Activated CD8-positive, alpha-beta T cell treated with anti-CD3 and anti-CD28 coated beads for 36 hours (primary cell): ENCODE results near the gene CDK5RAP2. TPM values are rescaled to one million over a fixed set of nuclear protein-coding genes. Genes with fewer than 3 reads are reported as not detected.

Source experiments
- ATAC-seq: fragments of 200-7000 bp; cut with Tn5 transposase; one replicate; pipeline ENCODE4 v1.10.0; 2021; ENCODE audit warnings: mild to moderate bottlenecking, moderate library complexity
- CTCF ChIA-PET: fragments of 350-600 bp; sonication (Branson Sonifier 250); formaldehyde crosslinking; loops from one replicate; lab custom pipeline; 2021; ENCODE audit warnings: antibody characterized with exemption; lab: Charles Lee
- POLR2A ChIA-PET: fragments of 350-600 bp; sonication (Branson Sonifier 250); formaldehyde crosslinking; loops from one replicate; lab custom pipeline; 2021; ENCODE audit warnings: antibody characterized with exemption; lab: Charles Lee
- DNase-seq: peaks from one replicate; pipeline ENCODE4 v3.0.0-alpha.2; 2020
- H3K27ac Mint-ChIP-seq: one replicate; pipeline ENCODE4 v1.8.0; 2021; ENCODE audit warnings: mild to moderate bottlenecking, mixed read lengths
- H3K27me3 Mint-ChIP-seq: one replicate; pipeline ENCODE4 v1.8.0; 2021; ENCODE audit warnings: mixed read lengths
- H3K36me3 Mint-ChIP-seq: one replicate; pipeline ENCODE4 v1.8.0; 2021; ENCODE audit warnings: low read depth, mixed read lengths
- H3K4me1 Mint-ChIP-seq: one replicate; pipeline ENCODE4 v1.8.0; 2021; ENCODE audit warnings: low read depth, mixed read lengths
- H3K4me3 Mint-ChIP-seq: one replicate; pipeline ENCODE4 v1.8.0; 2021; ENCODE audit warnings: mild to moderate bottlenecking, moderate library complexity, mixed read lengths
- H3K9me3 Mint-ChIP-seq: one replicate; pipeline ENCODE4 v1.8.0; 2021; ENCODE audit warnings: mixed read lengths
- intact Hi-C: fragments of 100-400 bp; cut with micrococcal nuclease; formaldehyde crosslinking; loops from one replicate; pipeline ENCODE4 v1.10.0; 2022
- total RNA-seq, 2 experiments: library from RNA; stranded (reverse); gene quantifications; one replicate each; pipeline ENCODE4 v1.2.3, GENCODE V29; 2021
- TF ChIP-seq, protein P1 (sequence below): fragments of 200-600 bp; IDR thresholded peaks from one replicate; pipeline ENCODE4 v1.8.0; 2022; ENCODE audit warnings: antibody characterized with exemption, mild to moderate bottlenecking

Gene CDK5RAP2
- total RNA-seq, 2 experiments from 2014 or later = 61.5 to 67.6 TPM

DNA sequence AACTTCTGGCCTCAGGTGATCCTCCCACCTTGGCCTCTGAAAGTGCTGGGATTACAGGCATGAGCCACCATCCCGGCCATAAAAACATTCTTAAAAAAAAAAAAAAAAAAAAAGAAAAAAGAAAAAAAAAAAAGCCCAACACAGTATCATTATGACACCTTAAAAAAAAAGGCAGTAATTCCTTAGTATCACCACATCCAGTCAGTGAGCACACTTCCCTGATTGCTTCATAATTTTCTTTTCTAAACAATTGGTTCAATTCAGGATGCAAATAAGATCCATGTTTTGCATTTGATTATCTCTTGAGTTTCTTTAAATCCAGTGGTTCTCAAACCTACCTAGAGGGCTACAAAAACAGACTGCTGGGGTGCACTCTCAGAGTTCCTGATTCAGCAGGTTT lies 182.5 kb downstream of the CDK5RAP2 start:
- TF ChIP-seq, protein P1, sequence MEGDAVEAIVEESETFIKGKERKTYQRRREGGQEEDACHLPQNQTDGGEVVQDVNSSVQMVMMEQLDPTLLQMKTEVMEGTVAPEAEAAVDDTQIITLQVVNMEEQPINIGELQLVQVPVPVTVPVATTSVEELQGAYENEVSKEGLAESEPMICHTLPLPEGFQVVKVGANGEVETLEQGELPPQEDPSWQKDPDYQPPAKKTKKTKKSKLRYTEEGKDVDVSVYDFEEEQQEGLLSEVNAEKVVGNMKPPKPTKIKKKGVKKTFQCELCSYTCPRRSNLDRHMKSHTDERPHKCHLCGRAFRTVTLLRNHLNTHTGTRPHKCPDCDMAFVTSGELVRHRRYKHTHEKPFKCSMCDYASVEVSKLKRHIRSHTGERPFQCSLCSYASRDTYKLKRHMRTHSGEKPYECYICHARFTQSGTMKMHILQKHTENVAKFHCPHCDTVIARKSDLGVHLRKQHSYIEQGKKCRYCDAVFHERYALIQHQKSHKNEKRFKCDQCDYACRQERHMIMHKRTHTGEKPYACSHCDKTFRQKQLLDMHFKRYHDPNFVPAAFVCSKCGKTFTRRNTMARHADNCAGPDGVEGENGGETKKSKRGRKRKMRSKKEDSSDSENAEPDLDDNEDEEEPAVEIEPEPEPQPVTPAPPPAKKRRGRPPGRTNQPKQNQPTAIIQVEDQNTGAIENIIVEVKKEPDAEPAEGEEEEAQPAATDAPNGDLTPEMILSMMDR = no peak
- ATAC-seq (no peak), DNase-seq (no peak)
- ChIA-PET CTCF (interaction anchor here (1.1 kb wide), 1 partner anchor 11 kb away, joined by 3 read pairs; no protein-coding TSS in a partner anchor), POLR2A (no interaction called here)
- intact Hi-C loops = no loop called here
- no peaks in the 10 kb centered on the region for H3K27me3 Mint-ChIP-seq
- peaks cover 63% of the 10 kb centered on the region for H3K36me3 Mint-ChIP-seq
- no peaks in the 10 kb centered on the region for H3K9me3 Mint-ChIP-seq
- no peak overlapping the region for H3K4me3 Mint-ChIP-seq
- H3K4me1 Mint-ChIP-seq = peaks cover 37% of the 10 kb centered on the region
- no peak overlapping the region for H3K27ac Mint-ChIP-seq

DNA sequence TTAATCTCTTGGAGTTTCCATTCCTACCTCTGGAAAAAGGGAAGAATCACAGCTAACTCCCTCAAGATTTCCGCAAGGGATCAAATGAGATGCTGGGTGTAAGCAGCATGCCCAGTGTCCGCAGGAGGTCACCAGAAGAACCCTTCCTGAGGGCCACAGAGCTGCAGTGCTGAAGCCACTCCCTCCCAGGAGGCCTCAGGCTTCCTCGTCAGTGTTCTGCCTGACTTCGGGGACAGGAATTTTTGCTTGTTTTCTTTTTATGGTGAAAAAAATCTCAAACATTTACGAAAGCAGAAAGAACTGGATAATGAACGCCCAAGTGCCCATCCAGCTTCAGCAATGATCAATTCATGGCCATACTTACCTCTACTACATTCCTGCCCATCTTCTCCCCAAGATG lies 183.0 kb downstream of the CDK5RAP2 start:
- ATAC-seq (no peak), DNase-seq (no peak)
- peaks cover 60% of the 10 kb centered on the region for H3K36me3 Mint-ChIP-seq
- no peaks in the 10 kb centered on the region for H3K27me3 Mint-ChIP-seq
- H3K4me3 Mint-ChIP-seq = no peak overlapping the region
- ChIA-PET POLR2A (no interaction called here), CTCF (interaction anchor here (1.0 to 1.2 kb wide), 3 partner anchors 10 to 42 kb away, joined by 3 read pairs; no protein-coding TSS in a partner anchor)
- TF ChIP-seq, protein P1 = no peak
- H3K27ac Mint-ChIP-seq = no peak overlapping the region
- no peaks in the 10 kb centered on the region for H3K9me3 Mint-ChIP-seq
- peaks cover 37% of the 10 kb centered on the region for H3K4me1 Mint-ChIP-seq
- intact Hi-C loops = no loop called here

DNA sequence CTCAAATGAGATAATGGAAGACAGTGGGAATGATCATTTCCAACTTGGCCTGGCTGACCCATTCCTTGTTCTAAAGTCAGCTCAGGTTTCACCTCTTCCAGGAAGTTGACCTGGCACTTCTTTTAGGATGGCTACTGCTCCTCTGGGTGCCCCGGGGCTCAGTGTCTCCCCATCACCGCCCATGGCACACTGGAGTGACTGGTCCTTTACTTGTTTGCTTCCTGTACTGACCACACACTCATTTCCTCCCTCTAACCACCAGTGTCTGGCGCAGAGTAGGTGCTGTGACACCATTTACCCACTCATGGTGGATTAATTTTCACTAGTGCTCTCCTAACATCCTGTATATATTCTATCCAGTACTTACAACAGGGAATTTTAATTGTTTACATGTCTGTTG lies 183.5 kb downstream of the CDK5RAP2 start:
- H3K4me1 Mint-ChIP-seq = peaks cover 37% of the 10 kb centered on the region
- no peak overlapping the region for H3K27ac Mint-ChIP-seq
- DNase-seq = no peak
- ChIA-PET CTCF (interaction anchor here (1.0 to 1.2 kb wide), 3 partner anchors 10 to 42 kb away, joined by 3 read pairs; no protein-coding TSS in a partner anchor), POLR2A (no interaction called here)
- H3K27me3 Mint-ChIP-seq = no peaks in the 10 kb centered on the region
- TF ChIP-seq, protein P1 = no peak
- ATAC-seq = no peak
- peaks cover 61% of the 10 kb centered on the region for H3K36me3 Mint-ChIP-seq
- no peak overlapping the region for H3K4me3 Mint-ChIP-seq
- intact Hi-C loops = no loop called here
- no peaks in the 10 kb centered on the region for H3K9me3 Mint-ChIP-seq

DNA sequence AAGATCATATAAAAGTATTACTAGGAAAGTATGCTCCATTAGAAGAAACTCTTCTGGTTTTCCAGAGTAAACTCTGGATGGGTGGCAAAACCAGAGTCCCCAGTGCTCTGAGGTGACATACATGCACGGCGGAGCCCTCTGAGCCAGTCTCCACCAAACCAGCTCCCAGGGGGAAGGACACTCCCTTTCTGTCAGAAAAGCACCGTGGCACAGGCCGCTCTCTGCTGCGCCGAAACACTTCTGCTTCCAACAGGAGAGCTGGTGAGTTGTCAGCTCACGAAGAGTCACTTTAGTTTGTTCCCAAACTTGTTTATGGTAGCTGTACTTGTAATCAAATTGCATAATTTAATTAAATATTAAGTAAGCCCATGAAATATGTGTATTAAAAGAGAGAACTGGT lies 184.6 kb downstream of the CDK5RAP2 start:
- no peak overlapping the region for H3K27ac Mint-ChIP-seq
- TF ChIP-seq, protein P1 = no peak
- H3K4me1 Mint-ChIP-seq = peaks cover 37% of the 10 kb centered on the region
- no peaks in the 10 kb centered on the region for H3K9me3 Mint-ChIP-seq
- ATAC-seq (no peak), DNase-seq (no peak)
- no peaks in the 10 kb centered on the region for H3K27me3 Mint-ChIP-seq
- peaks cover 57% of the 10 kb centered on the region for H3K36me3 Mint-ChIP-seq
- intact Hi-C loops = no loop called here
- ChIA-PET POLR2A (interaction anchor here (0.8 kb wide), 1 partner anchor 86 kb away, joined by 3 read pairs; no protein-coding TSS in a partner anchor), CTCF (no interaction called here)
- H3K4me3 Mint-ChIP-seq = no peak overlapping the region

DNA sequence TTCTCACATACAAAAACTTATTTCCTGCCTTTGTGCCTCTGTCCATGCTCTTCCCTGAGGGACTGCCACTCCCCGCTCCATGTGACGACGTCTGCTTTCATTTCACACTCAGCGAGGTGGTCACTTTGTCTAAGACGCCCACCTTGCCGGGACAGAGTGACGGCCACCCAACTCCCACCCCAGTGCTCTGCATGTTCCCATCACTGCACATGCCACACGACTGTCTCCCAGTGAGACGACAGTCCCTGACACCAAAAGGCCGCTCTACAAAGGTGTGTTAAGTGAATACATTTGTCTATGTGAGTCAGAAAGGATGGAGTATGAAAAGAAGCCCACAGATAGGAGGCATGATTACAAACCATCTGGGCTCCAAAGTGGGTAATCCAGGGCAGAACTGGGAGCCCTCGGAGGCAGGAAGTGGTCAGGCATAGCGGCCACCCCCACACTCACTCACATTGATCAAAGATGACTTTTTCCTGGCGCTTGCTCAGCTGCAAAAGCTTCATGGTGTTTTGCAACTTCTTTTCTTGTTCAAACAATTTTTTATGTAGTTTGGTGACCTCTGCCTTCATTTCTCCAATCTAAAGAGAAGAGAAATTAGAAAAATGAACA lies 185.8 kb downstream of the CDK5RAP2 start:
- peaks cover 48% of the 10 kb centered on the region for H3K36me3 Mint-ChIP-seq
- TF ChIP-seq, protein P1 = no peak
- ChIA-PET CTCF (no interaction called here), POLR2A (no interaction called here)
- peaks cover 37% of the 10 kb centered on the region for H3K4me1 Mint-ChIP-seq
- H3K9me3 Mint-ChIP-seq = no peaks in the 10 kb centered on the region
- peak overlapping the region; percentile 89 for H3K27ac Mint-ChIP-seq
- no peak overlapping the region for H3K4me3 Mint-ChIP-seq
- DNase-seq = peak; percentile 86
- intact Hi-C loops = no loop called here
- H3K27me3 Mint-ChIP-seq = no peaks in the 10 kb centered on the region
- ATAC-seq = peak; percentile 92
